ENCODE data around the gene PNMA3.

GRCh38 chrX:153029875-153030274 lies 26.4 kb upstream of the PNMA3 start:
- TF ChIP-seq GATA2 (IDR thresholded peaks at IDR 0.05; ENCODE audit: low read depth, low read length) (no peak), GATA3 (IDR thresholded peaks at IDR 0.05; ENCODE audit: low read depth, low read length) (no peak)
